T-helper 2 cell treated with Interferon-gamma antibody and Interleukin-4, amounts not matched to agents 5 μg/mL and 100 μg/mL, for 36 hours (primary cell): ENCODE results near the gene NECTIN4.
"Not testable (repeated sequence)": the region's sequence is repeated elsewhere in the genome, so short reads cannot be mapped to it uniquely, and the experiment has no call there.

Source experiments
- DNase-seq: peaks from one replicate; pipeline ENCODE4 v3.0.0; 2021; ENCODE audit warnings: low spot score
- H3K27ac Mint-ChIP-seq: one replicate; pipeline ENCODE4 v1.8.0; 2021; ENCODE audit warnings: mild to moderate bottlenecking, mixed read lengths
- H3K27me3 Mint-ChIP-seq: one replicate; pipeline ENCODE4 v1.8.0; 2021; ENCODE audit warnings: low read depth, mixed read lengths
- H3K36me3 Mint-ChIP-seq: one replicate; pipeline ENCODE4 v1.8.0; 2021; ENCODE audit warnings: low read depth, mixed read lengths
- H3K4me1 Mint-ChIP-seq: one replicate; pipeline ENCODE4 v1.8.0; 2021; ENCODE audit warnings: low read depth, mixed read lengths
- H3K4me3 Mint-ChIP-seq: one replicate; pipeline ENCODE4 v1.8.0; 2022; ENCODE audit warnings: mild to moderate bottlenecking, moderate library complexity, mixed read lengths
- H3K9me3 Mint-ChIP-seq: one replicate; pipeline ENCODE4 v1.8.0; 2021; ENCODE audit warnings: mixed read lengths

Gene NECTIN4

DNA sequence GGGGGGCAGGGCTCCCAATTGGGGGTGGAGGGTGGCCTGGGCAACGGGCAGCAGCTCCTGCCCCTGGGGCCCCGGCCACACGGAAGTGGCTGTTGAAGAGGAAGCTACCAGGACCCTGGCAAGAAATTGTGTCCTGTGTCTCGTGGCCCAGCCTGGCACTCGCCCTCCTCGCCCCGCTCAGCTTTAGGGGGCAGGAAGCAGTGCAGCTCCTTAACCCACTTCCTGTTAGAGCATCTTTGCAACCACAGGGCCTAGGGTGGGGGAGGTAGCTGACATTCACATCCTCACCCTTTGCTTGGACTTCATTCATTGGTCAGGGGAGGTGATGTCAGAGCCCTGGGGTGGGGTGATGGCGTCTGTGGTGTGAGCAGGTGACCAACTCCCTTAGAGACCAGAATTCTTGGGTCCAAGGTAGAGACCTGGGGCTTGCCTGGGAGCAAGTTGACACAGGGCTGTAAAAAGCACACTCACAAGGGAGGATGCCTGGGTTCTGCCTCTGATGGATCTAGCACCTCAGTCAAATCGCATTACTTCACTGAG lies 19.6 kb downstream of the NECTIN4 start, which contains the start of gene ARHGAP30:
TSS of gene ARHGAP30 (minus strand) at position 161 of the 540 bp plus-strand sequence. CDS start 267 bp downstream, outside the sequence.
- no peaks in the 10 kb centered on the region for H3K27me3 Mint-ChIP-seq
- peak; percentile 87 for DNase-seq
- H3K36me3 Mint-ChIP-seq = peaks cover 32% of the 10 kb centered on the region
- no peaks in the 10 kb centered on the region for H3K9me3 Mint-ChIP-seq
- peak within 1 kb of the TSS; percentile 100 for H3K4me3 Mint-ChIP-seq
- H3K4me1 Mint-ChIP-seq = peaks cover 44% of the 10 kb centered on the region
- H3K27ac Mint-ChIP-seq = peak within 1 kb of the TSS; percentile 100

DNA sequence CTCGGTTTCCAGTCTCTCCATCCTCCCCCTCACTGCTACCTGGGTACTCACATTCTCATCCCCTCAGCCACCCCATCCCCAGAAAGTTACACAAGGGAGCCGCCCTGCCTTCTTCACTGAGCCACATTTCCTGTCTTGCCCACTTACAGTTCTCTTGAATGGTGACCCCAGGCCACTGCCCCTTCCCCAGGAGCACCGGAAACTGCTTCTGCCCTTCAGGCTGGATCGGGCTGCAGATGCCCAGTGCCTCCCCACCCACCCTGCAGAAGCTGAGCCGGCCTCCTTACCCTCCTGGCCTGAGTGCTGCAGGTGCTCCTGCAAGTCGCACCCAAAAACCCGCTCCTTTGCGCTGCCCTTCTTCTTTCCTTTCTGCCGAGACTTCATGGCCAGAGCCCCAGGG lies 20.1 kb downstream of the NECTIN4 start:
- H3K4me3 Mint-ChIP-seq = peak overlapping the region; percentile 100
- no peaks in the 10 kb centered on the region for H3K9me3 Mint-ChIP-seq
- H3K27ac Mint-ChIP-seq = peak overlapping the region; percentile 100
- H3K4me1 Mint-ChIP-seq = peaks cover 47% of the 10 kb centered on the region
- no peaks in the 10 kb centered on the region for H3K27me3 Mint-ChIP-seq
- peaks cover 37% of the 10 kb centered on the region for H3K36me3 Mint-ChIP-seq
- DNase-seq = no peak

DNA sequence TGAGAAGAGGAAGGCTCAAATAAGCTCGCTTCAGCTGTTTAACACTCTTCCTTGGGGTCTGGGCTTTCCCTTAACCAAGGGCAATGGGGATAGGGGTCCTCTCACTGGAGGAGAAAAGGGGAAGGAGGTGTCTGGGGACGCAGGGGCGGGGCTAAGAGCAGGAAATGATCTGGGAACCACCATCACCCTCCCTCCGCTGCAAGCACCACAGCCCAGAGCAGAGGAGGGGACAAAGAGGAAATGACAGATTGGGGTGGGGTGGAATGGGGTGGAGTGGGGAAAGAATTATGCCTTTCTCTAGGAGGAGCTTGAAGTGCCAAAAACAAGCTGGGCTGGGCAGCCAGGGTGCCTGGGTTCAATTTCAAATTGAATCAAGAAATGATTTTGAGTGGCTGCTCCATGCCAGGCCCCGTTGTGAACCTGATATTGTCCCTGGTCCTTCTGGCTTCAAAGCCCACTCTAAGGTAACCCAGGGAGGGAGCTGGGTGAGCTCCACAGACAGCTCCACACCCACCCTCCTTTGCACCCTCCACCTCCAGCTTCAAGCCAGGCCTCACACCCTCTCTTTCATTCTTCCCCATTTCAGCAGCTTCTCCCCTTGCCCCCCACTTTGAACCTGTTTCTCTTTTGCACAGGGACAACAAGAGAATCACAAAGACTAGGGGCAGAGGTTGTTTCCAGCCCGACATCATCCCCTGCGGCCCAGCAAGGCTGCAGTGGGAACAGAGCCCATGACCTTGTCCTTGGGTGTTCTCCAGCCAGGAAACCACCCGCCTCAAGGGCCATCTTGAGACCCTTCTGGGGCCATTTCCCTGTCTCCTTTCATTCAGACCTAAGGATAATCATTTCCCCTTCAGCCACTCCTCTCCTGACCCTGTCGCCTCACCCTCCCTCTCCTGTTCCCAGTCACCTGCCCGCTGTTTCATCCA lies 20.8 kb downstream of the NECTIN4 start:
- Mint-ChIP-seq H3K36me3 (peaks cover 42% of the 10 kb centered on the region), H3K27me3 (no peaks in the 10 kb centered on the region), H3K4me1 (peaks cover 53% of the 10 kb centered on the region), H3K9me3 (no peaks in the 10 kb centered on the region), H3K27ac (peak overlapping the region; percentile 100), H3K4me3 (peak overlapping the region; percentile 100)
- peak; percentile 82 for DNase-seq

DNA sequence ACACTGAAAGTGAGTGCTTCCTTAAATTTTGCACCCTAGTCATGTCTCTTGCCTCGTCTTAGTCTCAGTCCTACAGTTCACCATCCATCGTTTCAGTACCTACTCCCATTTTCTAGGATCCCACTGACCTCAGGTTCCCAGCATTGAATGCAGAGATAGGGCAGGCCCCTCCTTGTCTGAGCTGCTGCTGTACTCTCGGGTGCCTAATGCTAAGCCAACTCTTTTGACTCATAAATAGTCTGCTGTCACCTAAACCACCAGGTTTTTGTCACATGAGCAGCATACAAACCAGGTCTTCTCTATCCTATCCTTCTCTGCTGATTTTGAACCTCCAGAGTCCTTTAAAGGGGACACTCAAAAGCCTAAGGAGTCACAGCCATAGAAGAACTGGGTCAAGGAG lies 22.7 kb downstream of the NECTIN4 start:
- Mint-ChIP-seq H3K36me3 (peaks cover 55% of the 10 kb centered on the region), H3K27me3 (no peaks in the 10 kb centered on the region), H3K4me1 (peaks cover 56% of the 10 kb centered on the region), H3K9me3 (no peaks in the 10 kb centered on the region), H3K4me3 (peak overlapping the region; percentile 100), H3K27ac (peak overlapping the region; percentile 100)
- DNase-seq = no peak

DNA sequence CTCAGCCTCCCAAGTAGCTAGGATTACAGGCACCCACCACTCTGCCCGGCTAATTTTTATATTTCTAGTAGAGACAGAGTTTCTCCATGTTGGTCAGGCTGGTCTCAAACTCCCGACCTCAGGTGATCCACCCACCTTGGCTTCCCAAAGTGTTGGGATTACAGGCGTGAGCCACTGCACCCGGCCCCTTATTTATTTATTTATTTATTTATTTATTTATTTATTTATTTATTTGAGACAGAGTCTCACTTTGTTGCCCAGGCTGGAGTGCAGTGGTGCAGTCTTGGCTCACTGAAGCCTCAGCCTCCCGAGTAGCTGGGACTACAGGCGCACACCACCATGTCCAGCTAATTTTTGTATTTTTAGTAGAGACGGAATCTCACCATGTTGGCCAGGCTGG lies 23.7 kb downstream of the NECTIN4 start:
- not testable (repeated sequence) for H3K27ac Mint-ChIP-seq, DNase-seq, H3K27me3 Mint-ChIP-seq, H3K9me3 Mint-ChIP-seq
- Mint-ChIP-seq H3K4me3 (peak overlapping the region; percentile 100), H3K4me1 (peaks cover 51% of the 10 kb centered on the region), H3K36me3 (peaks cover 57% of the 10 kb centered on the region)

DNA sequence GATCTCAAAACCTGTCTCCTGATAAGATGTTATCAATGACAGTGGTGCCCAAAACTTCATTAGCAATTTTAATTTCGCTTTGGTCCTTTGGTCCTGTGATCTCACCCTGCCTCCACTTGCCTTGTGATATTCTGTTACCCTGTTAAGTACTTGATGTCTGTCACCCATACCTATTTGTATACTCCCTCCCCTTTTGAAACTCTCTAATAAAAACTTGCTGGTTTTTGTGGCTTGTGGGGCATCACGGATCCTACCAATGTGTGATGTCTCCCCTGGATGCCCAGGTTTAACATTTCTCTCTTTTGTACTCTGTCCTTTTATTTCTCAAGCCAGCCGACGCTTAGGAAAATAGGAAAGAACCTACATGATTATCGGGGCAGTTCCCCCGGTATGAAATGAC lies 25.4 kb downstream of the NECTIN4 start:
- DNase-seq, H3K9me3 Mint-ChIP-seq, H3K27me3 Mint-ChIP-seq: not testable (repeated sequence)
- Mint-ChIP-seq H3K27ac (peak overlapping the region; percentile 89), H3K4me1 (peaks cover 48% of the 10 kb centered on the region), H3K4me3 (peak overlapping the region; percentile 81), H3K36me3 (peaks cover 64% of the 10 kb centered on the region)

DNA sequence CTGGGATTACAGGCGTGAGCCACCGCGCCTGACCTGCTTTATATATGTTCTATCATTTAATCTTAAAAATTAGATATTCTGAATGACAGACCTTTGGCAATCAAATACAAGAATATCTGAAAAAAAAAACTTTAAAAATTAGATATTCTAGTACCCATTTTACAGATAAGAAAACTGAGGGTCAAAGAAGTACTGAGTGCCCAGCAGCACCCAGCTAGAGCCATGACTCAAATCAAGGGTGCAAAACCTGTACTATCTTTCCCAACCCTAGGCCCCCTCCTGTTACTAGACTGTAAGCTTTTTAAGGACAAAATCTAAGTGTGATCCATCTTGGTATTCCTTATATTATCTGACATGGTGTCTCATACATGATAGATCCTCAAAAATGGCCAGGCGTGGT lies 27.9 kb downstream of the NECTIN4 start:
- Mint-ChIP-seq H3K27me3 (no peaks in the 10 kb centered on the region), H3K36me3 (peaks cover 55% of the 10 kb centered on the region), H3K27ac (no peak overlapping the region), H3K4me1 (peaks cover 36% of the 10 kb centered on the region), H3K9me3 (no peaks in the 10 kb centered on the region), H3K4me3 (no peak overlapping the region)
- no peak for DNase-seq

DNA sequence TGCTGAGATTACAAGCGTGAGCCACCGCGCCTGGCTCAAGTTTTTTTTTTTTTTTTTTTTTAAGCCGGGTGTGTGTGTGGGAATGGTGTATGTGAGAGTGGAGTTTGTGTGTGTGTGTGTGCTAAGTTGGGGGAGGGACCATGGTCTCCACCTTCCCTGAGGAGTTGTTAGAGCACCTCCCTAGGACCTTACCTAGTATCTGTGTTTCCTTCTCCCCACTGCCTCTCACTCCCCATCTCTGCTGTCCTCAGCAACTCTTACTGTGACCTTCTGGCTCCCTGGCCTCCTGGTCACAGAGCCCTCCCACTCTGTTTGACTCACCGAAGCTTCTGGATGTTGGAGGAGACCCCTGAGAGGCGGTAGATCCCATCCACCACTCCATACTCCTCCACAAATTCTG lies 30.1 kb downstream of the NECTIN4 start:
- Mint-ChIP-seq H3K27me3 (no peaks in the 10 kb centered on the region), H3K36me3 (peaks cover 58% of the 10 kb centered on the region), H3K9me3 (no peaks in the 10 kb centered on the region), H3K4me1 (peaks cover 25% of the 10 kb centered on the region), H3K27ac (no peak overlapping the region), H3K4me3 (no peak overlapping the region)
- DNase-seq = no peak

DNA sequence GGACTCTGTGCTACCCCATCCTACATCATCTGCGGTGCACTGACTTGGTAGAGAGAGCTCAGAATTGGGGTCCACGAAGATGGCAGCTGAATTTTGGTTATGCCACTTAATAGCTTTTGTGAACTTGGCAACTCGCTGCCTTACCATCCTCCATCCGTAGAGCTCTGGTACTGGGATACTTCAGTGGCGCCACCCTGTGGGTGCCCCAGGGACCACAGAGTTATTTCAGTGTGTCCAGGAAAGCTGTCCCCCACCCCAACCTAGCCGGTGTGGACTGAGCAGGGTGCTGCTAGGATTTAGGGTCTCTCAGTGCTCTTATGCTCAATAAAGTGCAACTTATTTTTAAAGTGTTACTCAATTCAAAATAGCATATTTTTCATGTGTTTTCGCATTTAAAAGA lies 34.6 kb downstream of the NECTIN4 start:
- peaks cover 71% of the 10 kb centered on the region for H3K36me3 Mint-ChIP-seq
- peaks cover 10% of the 10 kb centered on the region for H3K4me1 Mint-ChIP-seq
- H3K27ac Mint-ChIP-seq = no peak overlapping the region
- no peak for DNase-seq
- H3K27me3 Mint-ChIP-seq = no peaks in the 10 kb centered on the region
- no peak overlapping the region for H3K4me3 Mint-ChIP-seq
- H3K9me3 Mint-ChIP-seq = no peaks in the 10 kb centered on the region

DNA sequence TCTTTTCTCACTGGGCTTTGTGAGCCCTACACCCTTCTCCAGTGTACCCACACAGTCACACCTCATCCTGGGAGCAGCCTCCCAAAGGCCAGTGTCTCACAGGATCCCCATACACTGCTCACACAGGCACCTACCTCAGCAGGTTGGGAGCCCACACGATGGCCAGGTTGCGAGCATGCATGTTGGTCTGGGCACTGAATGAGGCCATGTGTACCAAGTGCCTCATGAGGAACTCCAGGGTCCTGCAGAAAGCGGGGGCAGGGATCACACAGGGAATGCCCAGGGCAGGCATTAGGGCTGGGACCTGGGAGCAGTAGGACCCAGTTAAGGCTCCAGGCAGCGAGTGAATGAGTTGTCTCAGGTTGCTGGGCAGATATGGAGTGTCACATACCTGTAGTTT lies 35.1 kb downstream of the NECTIN4 start:
- Mint-ChIP-seq H3K9me3 (no peaks in the 10 kb centered on the region), H3K4me3 (no peak overlapping the region), H3K27ac (no peak overlapping the region), H3K36me3 (peaks cover 71% of the 10 kb centered on the region), H3K27me3 (no peaks in the 10 kb centered on the region), H3K4me1 (peaks cover 6% of the 10 kb centered on the region)
- no peak for DNase-seq

DNA sequence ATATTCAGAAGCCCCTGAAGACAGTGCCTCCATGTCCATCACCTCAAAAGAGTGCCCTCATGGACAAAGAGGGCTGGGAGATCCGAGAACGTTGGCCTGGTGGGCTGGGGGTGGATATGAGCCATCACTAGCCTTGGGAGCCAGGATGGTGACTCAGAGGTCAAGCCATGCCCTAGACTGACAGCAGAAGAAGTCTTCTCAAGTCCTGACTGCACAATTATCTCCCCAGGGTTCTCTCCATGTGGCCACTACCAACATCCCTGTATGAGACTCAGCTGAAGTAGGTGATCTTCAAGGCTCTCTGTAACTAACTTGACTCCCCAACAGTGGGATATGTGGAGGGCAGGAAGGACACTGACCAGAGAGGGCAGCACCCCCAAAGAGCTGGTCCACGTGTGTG lies 36.5 kb downstream of the NECTIN4 start:
- peaks cover 9% of the 10 kb centered on the region for H3K4me1 Mint-ChIP-seq
- peaks cover 78% of the 10 kb centered on the region for H3K36me3 Mint-ChIP-seq
- no peak for DNase-seq
- no peak overlapping the region for H3K27ac Mint-ChIP-seq
- no peaks in the 10 kb centered on the region for H3K27me3 Mint-ChIP-seq
- no peaks in the 10 kb centered on the region for H3K9me3 Mint-ChIP-seq
- H3K4me3 Mint-ChIP-seq = no peak overlapping the region

DNA sequence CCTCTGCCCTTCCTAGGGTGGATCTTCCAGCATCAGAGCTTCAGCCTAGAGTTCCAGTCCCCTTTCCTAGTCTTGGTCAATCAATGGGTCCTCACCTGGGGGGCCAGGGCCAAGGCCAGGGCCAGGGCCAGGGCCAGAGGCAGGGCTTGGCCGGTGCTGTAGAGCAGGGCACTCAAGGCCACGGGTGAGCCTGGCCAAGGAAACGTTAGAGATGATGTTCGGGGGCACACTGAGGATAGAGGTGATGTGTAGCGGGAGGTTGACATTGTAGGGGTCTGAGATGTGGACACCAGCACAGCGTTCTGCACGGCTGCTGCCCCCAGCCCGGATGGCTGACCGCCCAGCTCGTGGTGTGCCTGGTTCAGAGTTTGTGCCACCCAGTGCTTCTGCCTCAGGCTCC lies 38.1 kb downstream of the NECTIN4 start:
- Mint-ChIP-seq H3K4me1 (peaks cover 12% of the 10 kb centered on the region), H3K4me3 (no peak overlapping the region), H3K27ac (no peak overlapping the region)

DNA sequence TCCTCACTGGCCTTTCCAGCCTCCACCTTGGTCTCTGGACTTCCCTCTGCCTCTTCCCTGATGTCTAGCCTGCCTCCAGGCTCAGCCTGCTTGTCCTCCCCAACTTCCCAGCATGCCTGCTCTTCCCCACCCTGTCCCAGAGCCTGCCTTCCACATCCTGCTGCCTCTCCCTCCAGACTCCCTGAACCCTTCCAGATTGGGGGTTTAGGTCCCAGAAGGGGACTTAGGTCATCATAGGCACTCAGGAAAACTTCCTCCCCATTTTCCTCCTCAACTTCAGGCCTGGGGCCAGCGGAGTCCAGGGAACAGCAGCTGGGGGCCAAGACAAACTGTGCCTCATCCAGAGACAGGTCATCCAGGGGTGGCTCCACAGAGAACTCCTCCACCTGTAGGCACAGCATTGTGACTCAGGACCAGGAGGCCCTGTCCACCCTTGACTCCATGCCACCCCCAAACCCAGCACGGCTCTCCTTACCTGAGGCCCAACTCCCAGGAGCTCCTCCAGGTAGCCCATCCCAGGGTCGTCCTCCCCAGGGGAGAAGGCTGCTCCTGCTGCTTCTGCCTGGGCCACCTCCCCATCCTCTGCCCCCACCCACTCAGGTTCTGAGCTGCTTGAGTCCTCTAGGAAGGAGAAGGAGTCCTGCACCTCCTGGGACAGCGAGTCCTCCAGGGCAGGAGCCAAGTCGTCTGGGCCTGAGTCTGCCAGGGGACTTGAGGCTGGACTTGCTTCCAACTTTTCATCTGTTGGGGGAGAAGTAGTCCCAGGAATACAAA lies 40.2 kb downstream of the NECTIN4 start:
- no peaks in the 10 kb centered on the region for H3K27me3 Mint-ChIP-seq
- no peaks in the 10 kb centered on the region for H3K9me3 Mint-ChIP-seq
- no peak overlapping the region for H3K4me3 Mint-ChIP-seq
- peaks cover 17% of the 10 kb centered on the region for H3K4me1 Mint-ChIP-seq
- peaks cover 79% of the 10 kb centered on the region for H3K36me3 Mint-ChIP-seq
- DNase-seq = no peak
- peak overlapping the region; percentile 68 for H3K27ac Mint-ChIP-seq

More for the DNA sequence above, 38.1 kb downstream of the NECTIN4 start:
- Mint-ChIP-seq H3K36me3 (peaks cover 79% of the 10 kb centered on the region), H3K27me3 (no peaks in the 10 kb centered on the region), H3K9me3 (no peaks in the 10 kb centered on the region)
- DNase-seq = no peak
